Neuron (in vitro differentiated cells): Measurements from ENCODE around the gene ISG20L2.
A peak's percentile ranks its signal among the peaks of the same experiment; 100 is the strongest.

Experiments
- H2AFZ ChIP-seq: one replicate; pipeline ENCODE4 v1.6.1; 2013; ENCODE audit warnings: low read depth, mild to moderate bottlenecking, inconsistent platforms, low read length, moderate library complexity
- H3K27me3 ChIP-seq: one replicate; pipeline ENCODE4 v1.6.1; 2013; ENCODE audit warnings: low read length; ENCODE audit not compliant: insufficient read depth
- H3K36me3 ChIP-seq: one replicate; pipeline ENCODE4 v1.6.1; 2013; ENCODE audit warnings: low read length; ENCODE audit not compliant: insufficient read depth
- H3K4me1 ChIP-seq: one replicate; pipeline ENCODE4 v1.6.1; 2013; ENCODE audit warnings: low read length; ENCODE audit not compliant: insufficient read depth
- H3K4me3 ChIP-seq: 2 replicates; pipeline ENCODE4 v1.5.1; 2013; ENCODE audit warnings: mild to moderate bottlenecking, low read length, moderate library complexity
- H3K9me3 ChIP-seq: one replicate; pipeline ENCODE4 v1.6.1; 2013; ENCODE audit warnings: low read length

ISG20L2 gene

GRCh38 chr1:156691665-156692440 lies 36.7 kb downstream of the ISG20L2 start:
- Histone ChIP-seq H2AFZ (no peak overlapping the region), H3K36me3 (no peaks in the 10 kb centered on the region), H3K4me1 (peaks cover 50% of the 10 kb centered on the region), H3K27me3 (peaks cover 12% of the 10 kb centered on the region), H3K9me3 (no peaks in the 10 kb centered on the region), H3K4me3 (no peak overlapping the region)

GRCh38 chr1:156691191-156691590 lies 37.4 kb downstream of the ISG20L2 start:
- Histone ChIP-seq H3K9me3 (no peaks in the 10 kb centered on the region), H3K4me1 (peaks cover 50% of the 10 kb centered on the region), H3K27me3 (peaks cover 12% of the 10 kb centered on the region), H2AFZ (no peak overlapping the region), H3K36me3 (no peaks in the 10 kb centered on the region), H3K4me3 (no peak overlapping the region)

- peaks cover 12% of the 10 kb centered on the region for H3K27me3 ChIP-seq
- H3K36me3 ChIP-seq: no peaks in the 10 kb centered on the region
- H3K4me1 ChIP-seq: peaks cover 50% of the 10 kb centered on the region
Measured at GRCh38 chr1:156690675-156691036, 37.9 kb downstream of the ISG20L2 start.

GRCh38 chr1:156689953-156690674 lies 38.5 kb downstream of the ISG20L2 start:
- no peak overlapping the region for H3K4me3 ChIP-seq

More at GRCh38 chr1:156690675-156691036, 37.9 kb downstream of the ISG20L2 start:
- Histone ChIP-seq H3K9me3 (no peaks in the 10 kb centered on the region), H2AFZ (no peak overlapping the region), H3K4me3 (no peak overlapping the region)

DNA sequence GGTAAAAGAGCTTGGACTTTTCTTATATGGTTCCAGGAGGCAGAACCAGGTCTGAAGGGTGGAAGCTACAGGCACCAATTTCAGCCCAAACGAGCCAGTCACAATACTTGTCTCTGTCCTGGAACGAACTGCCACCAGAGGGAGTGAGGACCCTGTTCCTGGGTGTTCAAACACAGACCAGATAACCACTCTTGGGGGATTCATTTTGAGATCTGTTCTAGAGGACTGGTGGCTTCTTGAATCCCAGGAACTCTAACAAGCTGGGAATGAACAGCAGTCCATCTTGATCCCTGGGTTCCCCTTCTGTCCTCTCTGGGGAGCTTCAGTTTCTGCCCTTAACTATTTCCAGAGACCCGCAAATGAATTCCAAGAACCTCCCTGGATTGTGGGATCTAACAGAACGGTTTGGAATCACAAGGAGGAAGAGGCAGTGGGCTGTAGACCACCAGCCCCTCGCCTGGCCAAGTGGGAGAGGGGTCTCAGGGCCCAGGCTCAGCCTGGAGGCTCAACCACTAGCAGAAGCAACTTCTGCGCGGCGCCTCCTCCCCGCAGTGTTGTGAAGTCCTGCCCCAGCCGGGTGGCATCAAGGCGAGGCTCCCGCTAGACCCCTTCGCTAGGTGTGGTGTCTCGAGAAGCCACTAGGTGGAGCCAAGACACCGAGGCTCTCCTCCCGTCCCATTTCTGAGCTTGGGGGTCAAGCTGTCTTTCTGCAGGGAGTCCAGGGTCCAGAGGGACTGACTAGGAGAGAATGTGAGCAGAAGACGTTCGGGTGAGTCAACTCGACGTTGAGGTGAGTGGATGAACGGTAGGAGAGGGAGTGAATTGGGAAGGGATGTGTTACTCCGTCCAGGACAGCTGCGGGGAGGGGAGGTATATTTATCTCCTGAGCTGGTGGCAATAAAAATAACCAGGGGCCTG lies 39.3 kb downstream of the ISG20L2 start:
- peaks cover 48% of the 10 kb centered on the region for H3K4me1 ChIP-seq
- peak overlapping the region; percentile 82 for H2AFZ ChIP-seq
- peak overlapping the region; percentile 30 for H3K4me3 ChIP-seq
- no peaks in the 10 kb centered on the region for H3K36me3 ChIP-seq
- peaks cover 19% of the 10 kb centered on the region for H3K27me3 ChIP-seq
- H3K9me3 ChIP-seq: no peaks in the 10 kb centered on the region

More at GRCh38 chr1:156689953-156690674, 38.5 kb downstream of the ISG20L2 start:
- no peaks in the 10 kb centered on the region for H3K36me3 ChIP-seq
- H2AFZ ChIP-seq: no peak overlapping the region
- H3K27me3 ChIP-seq: peaks cover 12% of the 10 kb centered on the region
- no peaks in the 10 kb centered on the region for H3K9me3 ChIP-seq
- H3K4me1 ChIP-seq: peaks cover 50% of the 10 kb centered on the region

GRCh38 chr1:156684227-156684782 lies 44.3 kb downstream of the ISG20L2 start:
- Histone ChIP-seq H2AFZ (no peak overlapping the region), H3K36me3 (no peaks in the 10 kb centered on the region), H3K4me1 (peaks cover 3% of the 10 kb centered on the region), H3K9me3 (no peaks in the 10 kb centered on the region), H3K4me3 (no peak overlapping the region), H3K27me3 (peaks cover 46% of the 10 kb centered on the region)

DNA sequence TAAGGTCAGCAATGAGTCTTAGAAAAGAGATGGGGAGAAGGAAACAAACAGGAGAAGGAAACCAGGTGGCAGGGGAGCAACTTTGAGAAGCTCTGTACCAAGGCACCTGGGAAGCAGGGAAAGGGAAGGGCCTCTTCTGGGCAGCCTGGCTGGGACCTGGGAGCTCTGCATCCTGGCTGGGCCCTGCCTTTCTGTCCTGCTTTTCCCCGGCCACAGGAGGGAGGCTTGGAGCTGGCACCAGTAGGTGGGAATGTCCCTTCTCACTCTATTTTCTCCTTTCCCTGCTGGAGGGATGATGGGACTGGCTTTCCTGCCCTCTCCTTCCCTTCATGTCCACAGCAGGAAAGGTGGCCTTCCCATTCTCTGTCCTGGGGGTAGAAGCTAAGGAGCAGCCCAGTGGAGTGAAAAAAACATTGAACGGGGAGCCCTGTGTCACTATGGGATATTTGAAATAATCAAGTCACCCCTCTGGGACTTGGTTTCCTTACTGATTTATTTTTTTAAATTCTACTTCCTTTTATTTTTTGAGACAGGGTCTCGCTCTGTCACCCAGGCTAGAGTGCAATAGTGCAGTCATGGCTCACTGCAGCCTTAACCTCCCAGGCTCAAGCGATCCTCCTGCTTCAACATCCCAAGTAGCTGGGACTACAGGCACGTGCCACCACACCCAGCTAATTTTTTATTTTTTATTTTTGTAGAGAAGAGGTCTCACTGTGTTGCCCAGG lies 46.2 kb downstream of the ISG20L2 start:
- Histone ChIP-seq H2AFZ (no peak overlapping the region), H3K4me3 (no peak overlapping the region), H3K4me1 (peaks cover 6% of the 10 kb centered on the region), H3K9me3 (no peaks in the 10 kb centered on the region), H3K36me3 (no peaks in the 10 kb centered on the region), H3K27me3 (peaks cover 54% of the 10 kb centered on the region)

GRCh38 chr1:156681196-156681960 lies 47.2 kb downstream of the ISG20L2 start:
- H2AFZ ChIP-seq: no peak overlapping the region
- H3K9me3 ChIP-seq: no peaks in the 10 kb centered on the region
- peaks cover 54% of the 10 kb centered on the region for H3K27me3 ChIP-seq
- H3K4me1 ChIP-seq: peaks cover 6% of the 10 kb centered on the region
- H3K36me3 ChIP-seq: no peaks in the 10 kb centered on the region
- no peak overlapping the region for H3K4me3 ChIP-seq

DNA sequence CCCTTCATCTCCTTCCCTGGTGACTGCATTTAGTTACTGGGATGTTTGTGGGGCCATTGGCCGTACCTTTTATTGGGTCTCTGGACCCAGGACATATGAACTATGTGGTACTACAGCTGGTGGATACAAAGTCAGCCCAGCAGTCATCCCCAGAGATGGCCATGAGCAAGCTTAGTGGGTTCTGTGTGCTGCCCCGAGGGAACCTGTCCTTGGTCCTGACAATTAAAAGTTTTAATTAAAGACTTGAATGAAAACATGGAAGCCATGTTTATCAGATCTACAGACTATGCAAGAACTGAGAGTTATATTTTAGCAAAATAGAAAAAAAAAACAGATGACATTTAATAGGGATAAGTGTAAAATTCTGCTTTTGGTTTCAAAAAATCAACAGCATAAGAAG lies 48.5 kb downstream of the ISG20L2 start:
- no peak overlapping the region for H3K4me3 ChIP-seq
- no peak overlapping the region for H2AFZ ChIP-seq
- H3K9me3 ChIP-seq: no peaks in the 10 kb centered on the region
- peaks cover 12% of the 10 kb centered on the region for H3K4me1 ChIP-seq
- peaks cover 54% of the 10 kb centered on the region for H3K27me3 ChIP-seq
- H3K36me3 ChIP-seq: peaks cover under 1% of the 10 kb centered on the region

- no peaks in the 10 kb centered on the region for H3K9me3 ChIP-seq
- peaks cover 30% of the 10 kb centered on the region for H3K4me1 ChIP-seq
- H3K36me3 ChIP-seq: peaks cover 13% of the 10 kb centered on the region
- H3K4me3 ChIP-seq: peak overlapping the region; percentile 70
- peak overlapping the region; percentile 16 for H2AFZ ChIP-seq
- peaks cover 37% of the 10 kb centered on the region for H3K27me3 ChIP-seq
Measured at GRCh38 chr1:156677616-156678596, 50.7 kb downstream of the ISG20L2 start.
